Sigmoid colon (tissue), 4 donors: ENCODE results near the gene PAFAH1B2.
A peak's percentile ranks its signal among the peaks of the same experiment; 100 is the strongest.

ENCODE experiments used
- CTCF ChIP-seq, 4 experiments: fragments of 450-650 bp in 3 of 4; fragments of 200-600 bp in 1 of 4; IDR thresholded peaks; one replicate each; pipeline ENCODE4 v1.5.1; 2016 to 2019; ENCODE audit warnings: antibody characterized with exemption in 4 of 4, mild to moderate bottlenecking in 3 of 4, moderate library complexity in 2 of 4
- EP300 ChIP-seq, 4 donors: sonication (generic); formaldehyde crosslinking; IDR thresholded peaks; one replicate each; pipeline ENCODE4 v1.6.1; 2017; ENCODE audit warnings: antibody characterized with exemption in 4 of 4

- TF ChIP-seq CTCF (IDR thresholded peaks at IDR 0.05) (no peak), EP300 (IDR thresholded peaks at IDR 0.05) (peak; percentile 32 to 80 (median 76))
Measured at GRCh38 chr11:117221775-117222517, 77.9 kb downstream of the PAFAH1B2 start.
